PFSK-1 (cell line): ENCODE measurements around the gene DRC3.
A peak's percentile ranks its signal among the peaks of the same experiment; 100 is the strongest.

Source experiments
- FOXP2 ChIP-seq: optimal IDR thresholded peaks from 2 replicates; pipeline ENCODE3; 2011; ENCODE audit warnings: borderline replicate concordance, control low read depth, inconsistent platforms; ENCODE audit not compliant: insufficient read depth; ENCODE audit errors: extremely low read length, extremely low read depth
- POLR2AphosphoS5 ChIP-seq: IDR thresholded peaks from 2 replicates; pipeline ENCODE4 v1.6.1; 2012; ENCODE audit warnings: low read depth, mild to moderate bottlenecking, control low read depth, low read length, moderate library complexity
- SIN3A ChIP-seq: IDR thresholded peaks from 2 replicates; pipeline ENCODE4 v1.6.1; 2012; ENCODE audit warnings: mild to moderate bottlenecking, low read length, moderate library complexity, borderline replicate concordance; ENCODE audit not compliant: insufficient read depth
- TAF1 ChIP-seq: IDR thresholded peaks from 2 replicates; pipeline ENCODE4 v1.6.1; 2012; ENCODE audit warnings: low read length, control low read depth, borderline replicate concordance; ENCODE audit not compliant: insufficient read depth
- TF ChIP-seq, protein P1 (sequence below), 2 experiments: IDR thresholded peaks; 2 replicates each; pipeline versions ENCODE4 v1.6.1 to v1.8.0; 2011 to 2012; ENCODE audit warnings: low read depth in 2 of 2, low read length in 2 of 2, control low read depth in 1 of 2, inconsistent platforms in 1 of 2, mild to moderate bottlenecking in 1 of 2, moderate library complexity in 1 of 2; ENCODE audit not compliant: insufficient read depth in 1 of 2

The DRC3 gene

DNA sequence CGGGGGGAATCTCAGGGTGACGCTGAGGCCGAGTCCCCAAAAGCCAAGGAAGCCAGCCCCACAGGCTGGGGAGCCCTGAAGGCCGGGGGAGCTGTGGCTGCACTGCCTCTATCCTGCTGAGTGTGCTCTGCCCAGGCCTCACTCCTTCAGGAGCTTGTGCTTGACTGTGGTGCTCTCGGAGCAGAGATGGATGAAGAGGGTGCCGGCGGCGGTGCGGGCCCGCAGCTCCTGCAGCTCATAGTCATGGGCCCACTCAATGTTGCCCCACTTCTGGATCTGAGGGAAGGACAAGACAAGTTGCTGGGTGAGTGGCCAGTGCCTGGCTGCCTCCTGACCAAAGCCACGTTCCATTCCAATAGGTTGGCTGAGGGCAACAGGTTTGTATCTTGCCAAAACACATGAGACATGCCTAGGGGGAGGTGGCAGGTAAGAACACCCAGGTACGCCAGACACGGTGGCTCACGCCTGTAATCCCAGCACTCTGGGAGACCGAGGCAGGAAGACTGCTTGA, 45.8 kb downstream of the DRC3 start:
- no peak for TF ChIP-seq TAF1

- TF ChIP-seq, protein P1, sequence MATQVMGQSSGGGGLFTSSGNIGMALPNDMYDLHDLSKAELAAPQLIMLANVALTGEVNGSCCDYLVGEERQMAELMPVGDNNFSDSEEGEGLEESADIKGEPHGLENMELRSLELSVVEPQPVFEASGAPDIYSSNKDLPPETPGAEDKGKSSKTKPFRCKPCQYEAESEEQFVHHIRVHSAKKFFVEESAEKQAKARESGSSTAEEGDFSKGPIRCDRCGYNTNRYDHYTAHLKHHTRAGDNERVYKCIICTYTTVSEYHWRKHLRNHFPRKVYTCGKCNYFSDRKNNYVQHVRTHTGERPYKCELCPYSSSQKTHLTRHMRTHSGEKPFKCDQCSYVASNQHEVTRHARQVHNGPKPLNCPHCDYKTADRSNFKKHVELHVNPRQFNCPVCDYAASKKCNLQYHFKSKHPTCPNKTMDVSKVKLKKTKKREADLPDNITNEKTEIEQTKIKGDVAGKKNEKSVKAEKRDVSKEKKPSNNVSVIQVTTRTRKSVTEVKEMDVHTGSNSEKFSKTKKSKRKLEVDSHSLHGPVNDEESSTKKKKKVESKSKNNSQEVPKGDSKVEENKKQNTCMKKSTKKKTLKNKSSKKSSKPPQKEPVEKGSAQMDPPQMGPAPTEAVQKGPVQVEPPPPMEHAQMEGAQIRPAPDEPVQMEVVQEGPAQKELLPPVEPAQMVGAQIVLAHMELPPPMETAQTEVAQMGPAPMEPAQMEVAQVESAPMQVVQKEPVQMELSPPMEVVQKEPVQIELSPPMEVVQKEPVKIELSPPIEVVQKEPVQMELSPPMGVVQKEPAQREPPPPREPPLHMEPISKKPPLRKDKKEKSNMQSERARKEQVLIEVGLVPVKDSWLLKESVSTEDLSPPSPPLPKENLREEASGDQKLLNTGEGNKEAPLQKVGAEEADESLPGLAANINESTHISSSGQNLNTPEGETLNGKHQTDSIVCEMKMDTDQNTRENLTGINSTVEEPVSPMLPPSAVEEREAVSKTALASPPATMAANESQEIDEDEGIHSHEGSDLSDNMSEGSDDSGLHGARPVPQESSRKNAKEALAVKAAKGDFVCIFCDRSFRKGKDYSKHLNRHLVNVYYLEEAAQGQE (IDR thresholded peaks at IDR 0.05; ENCODE audit: insufficient read depth in 1 of 2, low read depth in 2 of 2, low read length in 2 of 2): no peak
- TF ChIP-seq FOXP2: no peak
- TF ChIP-seq POLR2AphosphoS5: no peak
- TF ChIP-seq TAF1: no peak
- TF ChIP-seq SIN3A: no peak
Observed at GRCh38 chr17:18019838-18020154, 47.1 kb downstream of the DRC3 start.

GRCh38 chr17:18020971-18021370, 48.3 kb downstream of the DRC3 start:
- TF ChIP-seq, protein P1 (IDR thresholded peaks at IDR 0.05; ENCODE audit: insufficient read depth in 1 of 2, low read depth in 2 of 2, low read length in 2 of 2): no peak
- TF ChIP-seq SIN3A (no peak), POLR2AphosphoS5 (no peak), FOXP2 (no peak), TAF1 (no peak)

- no peak for TF ChIP-seq FOXP2
- TF ChIP-seq SIN3A: no peak
Observed at GRCh38 chr17:18021372-18021771, 48.7 kb downstream of the DRC3 start.

DNA sequence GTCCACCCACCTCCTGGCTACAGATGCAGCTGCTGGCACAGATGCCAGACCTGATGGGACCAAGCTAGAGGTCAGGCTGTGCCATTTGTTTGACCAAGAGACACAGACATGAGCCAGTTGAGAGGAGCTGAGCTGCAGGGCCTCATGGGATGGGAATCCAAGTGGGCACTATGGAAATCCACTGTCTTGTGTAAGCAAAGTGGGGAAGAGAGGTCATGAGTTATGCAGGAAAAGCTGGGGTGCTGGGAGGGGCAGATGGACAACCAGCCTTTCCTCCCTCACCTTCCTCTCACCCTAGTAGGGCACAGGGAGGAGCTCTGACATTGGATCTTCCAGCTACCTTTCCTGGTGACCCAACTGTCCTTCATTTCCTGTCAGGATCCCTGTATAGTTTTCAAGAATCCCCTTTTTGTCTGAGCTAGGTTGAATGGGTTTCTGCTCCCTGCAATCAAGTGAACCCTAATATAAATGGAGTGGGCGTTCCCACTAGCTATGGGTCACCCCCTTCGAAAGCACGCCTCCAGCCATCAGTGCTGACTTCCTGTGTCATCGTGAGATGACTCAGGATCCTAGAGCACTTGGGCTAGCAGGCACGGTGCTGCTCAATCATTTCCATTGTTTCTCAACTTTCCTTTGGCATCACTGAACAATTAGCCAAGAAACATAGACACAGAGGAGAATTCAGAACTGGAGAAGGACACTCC, 52.7 kb downstream of the DRC3 start:
- no peak for TF ChIP-seq POLR2AphosphoS5
- TF ChIP-seq SIN3A: no peak

- peak; percentile 75 for TF ChIP-seq FOXP2
- TF ChIP-seq POLR2AphosphoS5: no peak
- no peak for TF ChIP-seq TAF1
- no peak for TF ChIP-seq SIN3A
Observed at GRCh38 chr17:18025945-18026776, 53.5 kb downstream of the DRC3 start.

- TF ChIP-seq FOXP2 (no peak), TAF1 (no peak), POLR2AphosphoS5 (no peak), SIN3A (no peak)
- TF ChIP-seq, protein P1 (IDR thresholded peaks at IDR 0.05; ENCODE audit: insufficient read depth in 1 of 2, low read depth in 2 of 2, low read length in 2 of 2): no peak
Observed at GRCh38 chr17:18027280-18027679, 54.6 kb downstream of the DRC3 start.
